Gastroesophageal sphincter (tissue), 4 donors: Measurements from ENCODE around the gene FGF14. TPM values are rescaled to one million over a fixed set of nuclear protein-coding genes. Genes with fewer than 3 reads are reported as not detected.

ENCODE experiments used
- ATAC-seq: fragments of 150-250 bp; one replicate; pipeline ENCODE4 v1.9.1; 2016; ENCODE audit warnings: mild to moderate bottlenecking, moderate library complexity
- H3K27ac ChIP-seq, 4 donors: fragments of 200-600 bp; sonication (generic) in 3 of 4; 1 replicate in 3 of 4; 2 replicates in 1 of 4; pipeline ENCODE4 v1.5.1; 2016 to 2019
- H3K27me3 ChIP-seq: fragments of 200-600 bp; sonication (generic); one replicate; pipeline ENCODE4 v1.5.1; 2019
- H3K36me3 ChIP-seq, 2 donors: fragments of 200-600 bp; sonication (generic); one replicate each; pipeline ENCODE4 v1.5.1; 2019; ENCODE audit warnings: control low read depth in 1 of 2
- H3K4me1 ChIP-seq, 3 donors: fragments of 200-600 bp; sonication (generic); 1 replicate in 2 of 3; 2 replicates in 1 of 3; pipeline ENCODE4 v1.5.1; 2016 to 2019; ENCODE audit warnings: control low read depth in 2 of 3
- H3K4me3 ChIP-seq, 2 donors: fragments of 200-600 bp; sonication (generic); one replicate each; pipeline ENCODE4 v1.5.1; 2019; ENCODE audit warnings: mild to moderate bottlenecking in 1 of 2, moderate library complexity in 1 of 2
- H3K9me3 ChIP-seq, 3 donors: fragments of 200-600 bp; sonication (generic); one replicate each; pipeline ENCODE4 v1.5.1; 2017 to 2019; ENCODE audit warnings: control low read depth in 2 of 3
- EP300 ChIP-seq: sonication (generic); formaldehyde crosslinking; IDR thresholded peaks from one replicate; pipeline ENCODE4 v1.6.1; 2017; ENCODE audit warnings: antibody characterized with exemption, mild to moderate bottlenecking
- POLR2A ChIP-seq, 2 donors: fragments of 450-650 bp; IDR thresholded peaks; one replicate each; pipeline ENCODE4 v1.6.1; 2017; ENCODE audit warnings: antibody characterized with exemption in 2 of 2, mild to moderate bottlenecking in 2 of 2, moderate library complexity in 1 of 2
- POLR2AphosphoS5 ChIP-seq: sonication (generic); formaldehyde crosslinking; IDR thresholded peaks from one replicate; pipeline ENCODE4 v1.6.1; 2017; ENCODE audit warnings: antibody characterized with exemption
- WGBS, 2 donors: methylation state at CpG; one replicate each; pipeline ENCODE4 v1.1.5; 2018; ENCODE audit warnings: low coverage in 1 of 2; 5-methylcytosine and 5-hydroxymethylcytosine counted together
- total RNA-seq, 4 donors: library from RNA; depleted of rRNA; stranded (reverse); fragments of >200 nt; gene quantifications; one replicate each; pipeline ENCODE4 v1.1.0, GENCODE V29; 2016
- TF ChIP-seq, protein P1 (sequence below), 4 experiments: fragments of 200-600 bp in 2 of 4; fragments of 450-650 bp in 2 of 4; sonication (generic) in 1 of 4; IDR thresholded peaks; one replicate each; pipeline ENCODE4 v1.5.1; 2017 to 2019; ENCODE audit warnings: antibody characterized with exemption in 4 of 4, mild to moderate bottlenecking in 2 of 4, moderate library complexity in 2 of 4

FGF14 gene
- total RNA-seq, 4 donors from 2014 or later = 0.31 to 2.0 (median 0.95) TPM

DNA sequence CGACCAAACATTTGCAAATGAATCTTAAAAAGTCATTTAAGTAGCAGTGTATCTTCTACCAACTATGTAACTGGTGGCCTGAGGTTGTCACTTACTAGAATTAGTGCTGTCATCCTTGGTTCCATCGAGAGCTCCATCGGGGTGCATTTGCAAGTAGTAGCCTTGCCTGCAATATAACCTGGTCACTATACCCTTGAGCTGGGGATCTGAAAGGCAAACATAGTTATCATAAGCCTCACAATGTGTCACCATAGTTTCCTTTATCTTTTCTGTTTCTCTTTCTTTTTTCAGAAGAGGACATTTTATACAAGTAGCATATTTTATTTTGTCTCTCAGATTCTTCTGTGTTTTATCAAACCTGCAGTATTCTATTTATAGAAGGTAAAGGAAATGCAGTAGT is 526.8 kb downstream of the FGF14 start:
- no peaks in the 10 kb centered on the region for H3K9me3 ChIP-seq
- no peak overlapping the region for H3K4me3 ChIP-seq
- TF ChIP-seq EP300 (no peak), POLR2A (IDR thresholded peaks at IDR 0.05) (no peak), POLR2AphosphoS5 (no peak)
- TF ChIP-seq, protein P1, sequence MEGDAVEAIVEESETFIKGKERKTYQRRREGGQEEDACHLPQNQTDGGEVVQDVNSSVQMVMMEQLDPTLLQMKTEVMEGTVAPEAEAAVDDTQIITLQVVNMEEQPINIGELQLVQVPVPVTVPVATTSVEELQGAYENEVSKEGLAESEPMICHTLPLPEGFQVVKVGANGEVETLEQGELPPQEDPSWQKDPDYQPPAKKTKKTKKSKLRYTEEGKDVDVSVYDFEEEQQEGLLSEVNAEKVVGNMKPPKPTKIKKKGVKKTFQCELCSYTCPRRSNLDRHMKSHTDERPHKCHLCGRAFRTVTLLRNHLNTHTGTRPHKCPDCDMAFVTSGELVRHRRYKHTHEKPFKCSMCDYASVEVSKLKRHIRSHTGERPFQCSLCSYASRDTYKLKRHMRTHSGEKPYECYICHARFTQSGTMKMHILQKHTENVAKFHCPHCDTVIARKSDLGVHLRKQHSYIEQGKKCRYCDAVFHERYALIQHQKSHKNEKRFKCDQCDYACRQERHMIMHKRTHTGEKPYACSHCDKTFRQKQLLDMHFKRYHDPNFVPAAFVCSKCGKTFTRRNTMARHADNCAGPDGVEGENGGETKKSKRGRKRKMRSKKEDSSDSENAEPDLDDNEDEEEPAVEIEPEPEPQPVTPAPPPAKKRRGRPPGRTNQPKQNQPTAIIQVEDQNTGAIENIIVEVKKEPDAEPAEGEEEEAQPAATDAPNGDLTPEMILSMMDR (IDR thresholded peaks at IDR 0.05) = no peak
- no peaks in the 10 kb centered on the region for H3K36me3 ChIP-seq
- no peaks in the 10 kb centered on the region for H3K4me1 ChIP-seq
- 72 to 81% methylated on average over 3 of the region's 3 CpGs for WGBS, 2 donors
- no peak overlapping the region for H3K27ac ChIP-seq
- no peaks in the 10 kb centered on the region for H3K27me3 ChIP-seq
- ATAC-seq = no peak

DNA sequence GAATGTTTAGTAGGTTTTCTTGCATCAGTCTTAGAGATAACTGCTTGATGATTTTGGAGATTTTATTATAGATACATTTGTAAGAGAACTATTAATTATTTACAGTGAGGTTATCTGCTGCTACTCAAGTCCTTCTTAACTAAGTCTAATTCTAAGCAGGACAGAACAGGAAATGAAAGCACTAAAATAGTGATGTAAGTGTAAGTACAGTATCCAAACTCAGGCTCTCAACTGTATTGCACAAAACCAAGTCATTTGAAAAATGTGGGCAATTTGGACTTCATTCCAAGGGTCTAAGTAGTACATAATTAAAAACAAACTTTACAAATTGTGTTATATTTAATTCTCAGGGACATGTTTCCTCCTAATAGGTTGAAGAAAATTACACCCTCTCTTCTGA is 532.3 kb downstream of the FGF14 start:
- no peaks in the 10 kb centered on the region for H3K9me3 ChIP-seq
- H3K4me3 ChIP-seq = no peak overlapping the region
- no peaks in the 10 kb centered on the region for H3K4me1 ChIP-seq
- no peak for TF ChIP-seq POLR2AphosphoS5
- TF ChIP-seq EP300 = no peak
- no peak for TF ChIP-seq POLR2A (IDR thresholded peaks at IDR 0.05)
- H3K27ac ChIP-seq = no peak overlapping the region
- H3K27me3 ChIP-seq = no peaks in the 10 kb centered on the region
- no peak for ATAC-seq
- no peaks in the 10 kb centered on the region for H3K36me3 ChIP-seq

DNA sequence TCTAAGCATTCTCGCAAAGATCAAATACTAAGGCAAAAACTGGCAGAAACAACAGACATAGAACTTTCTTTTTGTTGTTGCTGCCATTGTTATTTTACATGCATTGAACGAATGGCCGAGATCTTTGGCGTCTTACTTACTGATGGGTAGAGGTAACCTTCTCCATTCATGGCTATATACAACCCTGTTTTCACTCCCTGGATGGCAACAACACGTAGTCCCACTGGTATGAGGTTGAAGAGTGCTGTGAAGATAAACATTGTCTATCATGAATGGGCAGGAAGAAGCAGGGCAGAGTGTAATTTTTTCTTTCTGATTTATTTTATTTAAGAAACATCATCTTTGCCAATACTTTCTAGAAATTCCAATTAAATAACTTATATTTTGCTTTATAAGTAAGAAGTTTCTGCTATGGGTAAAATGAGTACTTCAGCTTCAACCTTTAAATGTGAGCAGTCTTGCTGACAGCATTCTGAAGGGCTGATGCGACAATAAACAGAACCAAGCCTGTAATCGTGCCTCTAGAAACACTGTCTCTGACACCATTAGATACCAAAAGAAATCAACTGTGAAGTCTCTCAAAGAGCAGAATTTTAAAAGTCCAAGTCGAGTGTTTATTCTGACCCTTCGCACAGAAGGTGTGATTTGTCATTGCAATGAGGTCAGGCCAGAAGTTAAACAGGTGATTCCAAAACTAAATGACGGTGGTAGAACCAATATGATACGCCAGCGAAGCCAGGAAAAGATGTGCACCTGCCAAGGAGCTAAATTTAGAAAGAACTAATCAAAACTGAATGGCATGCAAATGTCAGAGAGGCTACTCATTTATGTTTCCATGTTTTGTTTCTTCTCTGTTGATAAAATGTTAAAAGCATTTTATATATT is 533.0 kb downstream of the FGF14 start:
- Histone ChIP-seq H3K27me3 (no peaks in the 10 kb centered on the region), H3K9me3 (no peaks in the 10 kb centered on the region), H3K4me1 (no peaks in the 10 kb centered on the region), H3K27ac (no peak overlapping the region), H3K4me3 (no peak overlapping the region), H3K36me3 (no peaks in the 10 kb centered on the region)
- no peak for ATAC-seq
- TF ChIP-seq EP300 (no peak), POLR2AphosphoS5 (no peak), POLR2A (IDR thresholded peaks at IDR 0.05) (no peak)
- TF ChIP-seq, protein P1 (IDR thresholded peaks at IDR 0.05) = no peak
- WGBS, 2 donors = 59 to 60% methylated on average over 12 of the region's 12 CpGs

DNA sequence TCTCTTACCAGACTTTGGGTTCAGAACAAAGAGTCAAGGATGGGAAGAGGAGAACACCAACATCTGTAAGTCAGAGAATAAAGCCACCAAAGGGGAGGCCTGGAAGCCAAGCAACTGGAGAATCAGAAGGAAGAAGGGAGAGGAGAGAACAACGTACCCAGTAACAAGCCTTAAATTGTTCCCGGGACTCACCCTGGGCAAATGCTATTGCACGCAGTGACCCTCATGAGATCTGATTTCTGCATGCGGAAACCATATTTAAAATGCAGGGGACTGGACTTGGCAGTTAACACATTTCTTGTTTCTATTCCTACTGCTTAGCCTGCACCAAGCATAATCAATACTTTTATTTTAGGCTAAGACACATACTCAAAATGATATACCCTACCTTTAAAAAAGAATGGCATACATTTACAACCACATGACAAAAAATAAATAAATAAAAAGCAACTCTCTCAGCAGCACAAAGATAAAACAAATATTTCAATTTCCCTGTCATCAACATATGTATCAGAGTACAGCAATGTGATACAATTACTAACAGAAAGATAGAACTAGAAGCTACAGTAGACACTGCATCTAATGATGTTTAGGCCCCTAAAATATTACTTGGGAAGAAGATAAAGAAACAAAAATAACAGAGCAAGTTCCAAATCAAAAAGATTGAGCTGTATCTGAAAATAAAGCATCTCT is 534.8 kb downstream of the FGF14 start:
- Histone ChIP-seq H3K27ac (no peak overlapping the region), H3K9me3 (no peaks in the 10 kb centered on the region), H3K4me3 (no peak overlapping the region), H3K4me1 (no peaks in the 10 kb centered on the region), H3K27me3 (no peaks in the 10 kb centered on the region), H3K36me3 (no peaks in the 10 kb centered on the region)
- 83 to 100% methylated on average over 3 of the region's 4 CpGs for WGBS, 2 donors
- no peak for TF ChIP-seq POLR2AphosphoS5
- TF ChIP-seq, protein P1 (IDR thresholded peaks at IDR 0.05) = no peak
- TF ChIP-seq EP300 = no peak
- TF ChIP-seq POLR2A (IDR thresholded peaks at IDR 0.05) = no peak
- no peak for ATAC-seq

DNA sequence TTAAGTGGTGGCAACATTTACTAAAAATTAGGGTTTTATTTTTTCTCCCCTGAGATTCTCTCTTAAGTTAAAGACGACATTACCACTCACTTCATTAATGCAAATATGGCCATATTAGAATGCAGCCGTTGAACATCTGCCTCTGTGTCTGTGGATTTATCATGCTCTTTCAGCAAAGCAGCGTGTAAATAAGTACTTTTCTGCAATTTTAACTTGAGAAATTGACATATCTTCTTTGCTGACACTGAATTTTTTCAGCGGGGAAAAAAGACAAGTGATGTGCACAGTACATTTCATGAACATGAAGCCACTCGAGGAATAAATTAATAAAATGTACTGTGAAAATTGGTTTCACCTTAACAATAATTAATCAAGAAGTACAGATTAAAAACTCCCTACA is 543.0 kb downstream of the FGF14 start:
- Histone ChIP-seq H3K27ac (no peak overlapping the region), H3K9me3 (no peaks in the 10 kb centered on the region), H3K36me3 (no peaks in the 10 kb centered on the region), H3K4me3 (no peak overlapping the region), H3K4me1 (no peaks in the 10 kb centered on the region), H3K27me3 (no peaks in the 10 kb centered on the region)
- TF ChIP-seq, protein P1 (IDR thresholded peaks at IDR 0.05) = no peak
- TF ChIP-seq POLR2AphosphoS5 (no peak), POLR2A (IDR thresholded peaks at IDR 0.05) (no peak), EP300 (no peak)
- no peak for ATAC-seq
- 57 to 77% methylated on average over 2 to 5 of the region's 5 CpGs for WGBS, 2 donors
